Activated CD4-positive, alpha-beta T cell treated with anti-CD3 and anti-CD28 coated beads for 24 hours (primary cell): ENCODE data around the gene TEX22.

ENCODE experiments used
- DNase-seq, 2 donors: peaks; one replicate each; pipeline ENCODE4 v3.0.0-alpha.2; 2020; ENCODE audit warnings: low read depth in 2 of 2

Gene TEX22

GRCh38 chr14:105455766-105456660 is 57.7 kb downstream of the TEX22 start:
- no peak for DNase-seq

- no peak for DNase-seq
These were observed 58.6 kb downstream of the TEX22 start for GRCh38 chr14:105456736-105457617.

DNA sequence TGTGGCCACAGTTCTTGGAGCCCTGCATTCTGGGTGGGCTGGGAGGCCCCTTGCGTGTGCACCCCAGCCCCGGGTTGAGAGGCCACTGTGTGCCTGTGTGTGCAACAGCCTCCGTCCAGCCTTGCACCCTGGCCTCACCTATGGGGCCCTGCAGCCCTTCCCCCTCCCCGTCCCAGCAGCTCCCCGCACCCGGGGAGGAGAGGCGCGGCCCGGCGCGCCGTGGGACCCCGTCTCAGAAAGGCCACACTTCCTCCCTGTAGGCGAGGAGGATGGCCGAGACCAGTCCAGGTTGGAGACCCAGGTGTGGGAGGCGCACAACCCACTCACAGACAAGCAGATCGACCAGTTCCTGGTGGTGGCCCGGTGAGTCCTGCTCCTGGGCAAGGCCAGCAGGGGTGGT is 59.7 kb downstream of the TEX22 start:
- DNase-seq: no peak

- DNase-seq: no peak
These were observed 60.2 kb downstream of the TEX22 start for GRCh38 chr14:105458571-105458970.

- no peak for DNase-seq
These were observed 61.8 kb downstream of the TEX22 start for GRCh38 chr14:105460116-105460515.

DNA sequence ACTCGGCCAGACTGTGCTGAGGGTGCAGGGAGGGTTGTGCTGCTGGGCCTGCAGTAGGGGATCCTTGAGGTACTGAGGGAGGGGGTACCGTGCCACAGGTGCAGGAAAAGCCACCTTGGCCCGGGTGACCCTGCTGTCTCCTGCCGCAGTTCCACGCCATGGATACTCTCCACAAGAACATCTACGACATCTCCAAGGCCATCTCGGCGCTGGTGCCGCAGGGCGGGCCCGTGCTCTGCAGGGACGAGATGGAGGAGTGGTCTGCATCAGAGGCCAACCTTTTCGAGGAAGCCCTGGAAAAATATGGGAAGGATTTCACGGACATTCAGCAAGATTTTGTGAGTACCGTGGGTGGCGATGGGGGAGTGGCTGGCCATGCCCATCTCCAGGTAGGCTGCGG is 62.3 kb downstream of the TEX22 start:
- no peak for DNase-seq

GRCh38 chr14:105461903-105462302 is 63.6 kb downstream of the TEX22 start:
- no peak for DNase-seq
